ENCODE data around the gene CEP83.

Gene CEP83

DNA sequence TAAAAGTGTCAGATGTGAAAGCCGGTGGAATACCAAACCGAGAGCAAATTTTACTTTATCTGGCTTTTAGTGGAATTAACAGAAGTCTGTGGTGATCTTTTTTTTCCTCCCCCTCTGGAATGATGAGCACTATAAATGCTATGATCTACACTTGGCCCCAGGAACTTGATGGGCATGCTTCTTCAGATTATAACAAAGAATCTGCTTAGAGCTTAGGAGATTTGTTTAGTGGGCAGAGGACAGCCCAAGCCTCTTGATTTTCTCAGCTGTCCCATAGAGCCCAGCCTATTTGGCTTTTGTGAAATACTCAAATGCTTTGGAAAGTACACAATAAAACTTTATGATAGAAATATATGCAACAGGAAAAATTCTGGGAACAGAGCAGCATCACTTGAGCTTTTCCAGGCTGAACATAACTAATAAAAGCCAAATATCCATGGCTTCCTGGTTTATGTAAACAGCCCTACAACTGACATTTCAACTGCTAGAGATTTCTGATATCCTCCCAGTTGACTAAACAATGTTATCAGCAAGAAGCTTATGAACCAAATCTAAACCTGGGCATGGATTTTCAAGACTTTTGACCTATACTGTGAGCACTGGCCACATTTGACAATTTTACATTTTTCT lies 161.7 kb downstream of the CEP83 start:
- no peak for DNase-seq

DNA sequence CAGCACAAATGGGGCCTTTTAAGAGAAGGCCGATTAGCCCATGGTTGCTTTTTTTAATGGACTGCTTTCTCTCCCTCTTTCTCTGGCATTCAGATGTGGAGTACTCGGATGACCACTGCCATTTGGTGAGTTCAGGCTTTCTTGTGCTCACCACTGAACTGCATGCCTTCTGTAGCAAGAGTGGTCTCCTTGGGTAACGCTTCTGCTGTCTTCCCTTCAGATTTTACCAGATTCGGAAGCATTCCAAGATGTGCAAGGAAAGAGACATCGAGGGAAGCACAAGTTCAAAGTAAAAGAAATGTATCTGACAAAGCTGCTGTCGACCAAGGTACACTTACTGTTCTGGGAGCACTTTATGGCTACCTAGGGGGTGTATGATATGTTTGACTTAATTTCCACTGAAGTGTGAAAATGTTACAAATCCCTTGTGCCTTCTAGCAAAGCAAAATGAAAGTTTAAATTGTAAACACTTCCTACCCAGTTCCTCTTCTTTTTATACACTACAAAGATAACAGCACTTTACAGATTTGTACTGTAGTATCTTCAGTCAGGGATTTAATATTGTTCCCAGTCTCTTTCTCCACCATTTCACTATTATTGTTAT lies 162.5 kb downstream of the CEP83 start:
- no peak for DNase-seq

GRCh38 chr12:94290353-94290752 lies 169.3 kb downstream of the CEP83 start:
- DNase-seq: no peak

DNA sequence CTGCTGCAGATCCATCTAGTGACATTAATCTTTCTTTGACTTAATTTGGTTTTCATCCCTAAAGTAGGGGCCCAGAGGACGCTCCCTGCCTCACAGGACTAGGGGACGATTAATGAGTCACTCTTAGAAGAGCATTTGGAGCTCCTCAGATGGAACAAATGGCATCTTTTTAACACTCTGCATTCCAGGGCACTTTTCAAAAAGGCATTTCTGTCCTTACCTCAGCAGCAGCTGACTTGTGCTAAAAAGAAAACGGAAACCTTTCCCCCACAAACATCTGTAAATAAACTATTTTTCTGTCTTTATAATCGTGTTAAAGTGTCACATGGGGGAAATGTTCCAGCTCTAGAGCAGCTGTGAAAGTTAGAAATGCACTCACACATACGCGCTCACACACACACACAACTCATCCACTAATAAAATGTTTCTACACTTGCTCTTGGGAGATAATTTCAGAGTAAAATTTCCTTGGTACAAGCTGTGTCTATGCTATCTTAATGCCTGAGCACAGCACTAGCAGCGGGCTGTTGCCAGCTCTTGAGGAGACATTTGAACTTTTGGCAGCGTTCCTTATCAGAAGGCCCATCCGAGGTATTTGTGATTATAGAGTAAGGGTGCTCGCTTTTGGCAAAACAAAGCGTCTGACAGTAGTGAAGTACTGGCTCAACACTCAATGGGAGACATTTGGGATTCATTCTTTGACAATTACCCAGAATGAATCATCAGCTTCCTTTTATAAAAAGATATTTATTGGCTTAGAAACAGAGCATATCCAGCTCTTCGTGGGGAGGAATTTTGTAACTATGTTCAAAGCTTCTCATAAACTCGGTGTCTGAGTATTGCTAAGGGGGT lies 170.0 kb downstream of the CEP83 start:
- no peak for DNase-seq

DNA sequence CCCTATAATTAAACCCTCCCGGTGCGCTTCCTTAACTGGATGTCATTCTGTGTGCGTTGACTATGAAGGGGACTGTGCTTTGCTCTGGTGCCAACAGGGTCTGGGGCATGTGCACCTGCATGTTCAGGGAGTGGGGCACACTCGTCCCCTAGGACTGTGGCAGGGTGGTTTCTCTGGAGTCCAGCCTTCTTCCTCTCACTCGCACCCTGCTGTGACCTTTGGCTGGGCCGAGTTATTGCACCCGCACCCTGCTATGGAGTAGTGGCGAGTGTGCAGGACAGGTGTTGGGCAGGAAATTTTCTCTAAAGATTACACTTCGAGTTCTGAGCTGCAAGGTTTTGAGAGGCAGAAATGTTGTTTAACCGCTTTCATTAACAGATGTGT lies 172.4 kb downstream of the CEP83 start:
- DNase-seq: no peak

DNA sequence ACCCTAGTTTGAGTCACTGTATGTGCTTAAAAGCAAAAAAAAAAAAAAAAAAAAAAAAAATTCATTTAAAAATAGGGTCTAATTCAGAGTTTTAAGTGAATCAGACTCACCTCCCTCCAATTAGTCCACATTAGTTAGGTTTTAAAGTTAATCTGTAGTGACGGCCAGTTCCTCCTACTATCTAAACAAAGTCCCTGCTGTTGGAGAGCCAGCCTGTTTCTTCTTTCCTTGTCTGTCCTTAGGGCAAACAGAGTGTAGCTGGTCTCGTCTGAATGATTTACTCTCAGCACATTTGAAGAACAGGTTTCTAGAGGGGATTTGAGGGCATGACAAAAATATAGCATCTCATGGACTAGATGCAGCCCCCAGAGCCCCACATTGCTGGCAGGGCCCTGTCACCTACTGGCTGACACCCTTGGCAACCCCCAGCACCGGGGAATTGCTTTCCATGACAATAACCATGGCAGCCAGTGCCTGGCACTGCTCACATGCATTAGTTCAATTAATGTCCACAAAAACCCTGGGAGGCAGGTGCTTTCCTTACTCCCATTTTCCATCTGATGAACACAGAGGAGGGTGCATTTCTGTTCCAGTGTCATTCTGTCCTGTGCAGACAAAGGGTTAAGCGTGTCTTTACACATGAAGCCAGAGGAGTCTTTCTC lies 173.0 kb downstream of the CEP83 start:
- DNase-seq: no peak

DNA sequence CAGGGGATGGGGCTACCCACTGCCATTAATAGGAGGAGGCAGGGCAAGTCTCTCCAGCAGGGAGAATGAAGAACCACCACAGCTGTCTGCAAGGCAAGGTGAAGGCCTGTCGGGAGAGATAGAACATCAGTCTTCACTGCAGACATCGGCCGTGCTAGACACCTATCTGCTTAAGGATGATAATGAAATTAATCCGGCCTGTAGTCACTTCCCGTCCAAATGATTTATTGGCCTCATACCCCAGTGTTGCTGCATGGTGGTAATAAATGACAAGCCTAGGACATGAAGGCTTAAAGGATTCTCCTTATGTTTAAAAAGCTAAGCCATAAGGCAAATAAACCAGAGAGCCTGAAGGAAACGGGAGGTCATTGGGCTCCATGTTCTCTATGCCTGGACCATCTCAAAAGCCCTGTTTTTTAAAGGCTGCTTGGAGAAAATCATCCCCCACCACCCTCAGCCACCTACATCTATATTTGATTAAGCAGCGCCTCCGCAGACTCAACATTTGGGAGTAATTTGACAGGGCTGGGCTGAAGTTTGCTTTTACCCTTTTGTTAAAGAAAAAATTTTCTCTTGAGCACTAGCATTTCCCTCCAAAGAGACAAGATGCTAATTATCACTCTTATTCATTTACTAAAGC lies 173.6 kb downstream of the CEP83 start:
- DNase-seq: no peak

DNA sequence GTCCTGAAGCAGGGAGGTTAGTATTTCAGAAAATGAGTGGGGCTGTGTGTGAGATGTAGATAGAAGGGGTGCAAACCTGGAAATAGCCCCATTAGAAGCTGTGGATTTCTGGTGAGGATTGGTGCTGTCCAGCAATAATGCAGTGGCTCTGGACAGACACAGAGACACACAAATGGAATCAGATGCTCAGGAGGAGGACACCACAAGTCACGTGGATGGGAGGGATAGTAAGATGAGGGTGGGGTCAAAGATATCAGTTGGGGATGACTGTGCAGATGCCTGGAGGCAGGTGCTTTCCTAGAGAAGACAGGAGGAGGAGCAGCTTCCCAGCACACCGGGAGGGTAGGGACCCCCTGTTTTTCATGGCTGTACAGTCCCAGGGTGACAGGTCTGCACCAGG lies 174.8 kb downstream of the CEP83 start:
- DNase-seq: no peak

DNA sequence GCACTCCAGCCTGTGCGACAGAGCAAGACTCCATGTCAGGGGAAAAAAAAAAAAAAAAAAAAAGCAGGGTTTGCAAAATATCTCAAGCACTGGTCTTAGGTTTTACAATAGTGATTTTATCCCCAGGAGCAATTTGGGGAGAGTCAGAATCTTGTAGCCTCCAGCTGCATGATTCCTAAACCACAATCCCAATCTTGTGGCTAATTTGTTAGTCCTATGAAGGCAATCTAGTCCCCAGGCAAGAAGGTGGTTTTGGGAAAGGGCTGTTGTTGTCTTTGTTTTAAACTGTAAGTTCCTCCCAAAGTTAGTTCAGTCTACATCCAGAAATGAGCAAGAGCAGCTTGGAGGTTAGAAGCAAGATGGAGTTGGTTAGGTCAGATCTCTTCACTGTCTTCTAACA lies 175.6 kb downstream of the CEP83 start:
- no peak for DNase-seq

DNA sequence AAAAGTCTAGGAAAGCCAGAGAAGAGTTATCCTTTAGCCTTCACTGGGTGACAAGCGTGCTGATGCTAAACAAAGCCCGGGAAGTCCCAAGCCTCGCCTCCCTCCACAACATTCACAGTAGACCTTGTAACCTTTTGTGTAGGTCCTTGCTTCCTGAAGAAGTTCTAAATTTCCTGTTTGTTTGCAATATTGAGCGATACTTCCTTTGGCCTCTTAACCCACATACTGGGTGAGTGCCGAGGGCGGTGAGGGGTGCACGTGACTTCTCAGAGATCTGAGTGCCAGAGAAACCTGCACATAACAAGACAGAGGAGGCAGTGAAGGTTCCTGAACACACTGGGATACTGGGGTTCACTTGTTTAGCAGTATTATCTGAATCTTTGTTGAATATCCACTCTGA lies 177.0 kb downstream of the CEP83 start:
- DNase-seq: no peak

GRCh38 chr12:94280063-94280462 lies 179.6 kb downstream of the CEP83 start:
- no peak for DNase-seq

DNA sequence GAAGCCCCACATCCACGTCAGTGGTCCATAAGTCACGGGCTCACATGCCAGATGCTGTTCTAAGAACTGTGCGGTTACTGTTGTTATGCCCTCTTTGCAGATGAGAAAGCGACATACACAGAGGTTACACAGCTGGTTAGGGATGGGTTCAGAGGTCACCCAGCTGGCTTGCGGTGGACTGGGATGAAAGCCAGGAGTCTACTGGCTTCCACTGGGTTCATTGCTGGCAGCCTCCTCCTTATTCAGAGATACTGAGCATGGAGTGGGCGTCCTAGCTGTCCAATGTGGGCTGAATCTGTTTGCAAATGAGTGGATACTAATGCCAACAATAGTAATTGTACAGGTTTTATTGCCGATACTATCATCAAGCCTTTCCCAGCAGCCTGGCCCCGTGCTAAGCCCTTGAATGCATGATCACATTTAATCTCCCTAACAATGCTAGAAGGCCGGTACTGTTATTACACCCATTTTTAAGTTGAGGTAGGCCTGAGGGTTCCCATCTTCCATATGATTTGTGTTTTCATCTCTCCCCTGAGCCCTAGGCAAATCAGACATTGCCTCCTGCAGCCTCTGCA lies 182.2 kb downstream of the CEP83 start:
- DNase-seq: no peak

DNA sequence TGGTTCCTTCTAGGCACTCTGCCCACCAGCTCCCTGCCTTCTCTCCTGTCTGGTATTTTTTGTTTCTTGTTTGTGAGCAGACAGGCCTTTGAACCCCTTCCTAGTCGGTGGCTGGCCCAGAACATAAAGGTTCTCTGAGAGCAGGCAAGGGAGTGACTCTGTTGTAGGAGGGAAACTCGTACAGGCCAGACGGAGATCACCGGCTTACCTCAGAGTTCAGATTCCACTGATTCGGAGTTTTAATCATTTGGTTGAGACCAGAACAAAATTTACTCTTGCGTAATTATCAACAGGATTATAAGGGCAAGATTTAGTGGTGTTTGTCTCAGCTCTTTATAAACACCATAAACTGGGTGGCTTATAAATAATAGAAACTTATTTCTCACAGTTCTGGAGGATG lies 182.9 kb downstream of the CEP83 start:
- DNase-seq: no peak

DNA sequence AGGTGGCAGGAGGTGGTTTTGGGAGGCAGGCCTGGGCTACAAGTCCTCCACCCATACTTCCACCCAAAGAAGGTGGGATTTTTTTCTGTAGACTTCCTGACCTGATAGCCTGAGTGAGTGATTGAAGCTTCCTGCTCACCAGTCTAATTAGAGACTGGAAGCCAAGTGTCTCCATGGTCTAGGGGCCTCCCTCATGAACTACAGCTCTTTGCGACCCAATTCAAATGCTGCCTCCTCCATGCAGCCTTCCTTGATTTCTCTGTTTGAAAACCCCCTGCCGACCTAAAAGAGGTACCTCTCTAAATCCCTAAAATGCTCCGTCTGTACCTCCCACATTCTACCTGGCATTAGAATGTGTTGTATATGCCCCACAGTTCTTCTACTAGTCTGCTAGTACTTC lies 186.4 kb downstream of the CEP83 start:
- DNase-seq: no peak

- DNase-seq: no peak
These were observed 187.4 kb downstream of the CEP83 start for GRCh38 chr12:94272280-94272679.

DNA sequence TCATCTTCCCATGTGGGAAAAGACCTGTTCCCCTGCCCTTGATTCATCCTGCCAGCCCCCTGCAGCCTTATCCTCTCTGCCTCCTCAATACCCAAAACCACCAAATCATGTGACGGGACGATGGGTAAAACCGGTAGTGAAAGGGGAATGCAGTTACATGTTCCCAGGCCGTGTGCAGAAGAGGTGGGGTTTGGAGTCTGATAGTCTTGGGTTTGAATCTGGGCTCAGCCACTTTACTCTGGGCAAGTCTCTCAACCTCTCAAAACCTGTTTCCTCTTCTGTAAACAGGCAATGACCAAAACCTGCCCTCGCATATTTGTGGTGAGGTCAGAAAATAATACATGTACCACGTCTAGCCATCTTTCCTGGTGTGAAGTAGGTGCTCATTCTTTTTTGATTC lies 188.3 kb downstream of the CEP83 start:
- DNase-seq: no peak

GRCh38 chr12:94269316-94269999 lies 190.2 kb downstream of the CEP83 start:
- DNase-seq: no peak

GRCh38 chr12:94267921-94268471 lies 191.7 kb downstream of the CEP83 start:
- no peak for DNase-seq

DNA sequence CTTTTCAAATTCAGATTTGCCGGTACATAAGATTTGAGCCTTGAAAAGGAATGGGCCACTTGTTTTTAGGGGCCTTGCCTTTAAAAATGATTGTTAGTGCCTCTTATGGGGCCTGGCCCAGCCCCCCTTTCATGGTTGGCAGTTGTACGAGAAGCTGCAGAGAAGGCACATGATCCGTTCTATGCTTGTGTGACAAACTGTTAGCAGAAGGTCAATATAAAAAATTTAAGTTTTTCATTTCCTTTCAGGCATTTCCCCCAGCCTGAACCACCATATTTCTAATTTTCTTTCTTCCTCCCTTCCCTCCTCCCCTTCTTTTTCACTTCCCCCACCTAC lies 192.2 kb downstream of the CEP83 start:
- DNase-seq: no peak

DNA sequence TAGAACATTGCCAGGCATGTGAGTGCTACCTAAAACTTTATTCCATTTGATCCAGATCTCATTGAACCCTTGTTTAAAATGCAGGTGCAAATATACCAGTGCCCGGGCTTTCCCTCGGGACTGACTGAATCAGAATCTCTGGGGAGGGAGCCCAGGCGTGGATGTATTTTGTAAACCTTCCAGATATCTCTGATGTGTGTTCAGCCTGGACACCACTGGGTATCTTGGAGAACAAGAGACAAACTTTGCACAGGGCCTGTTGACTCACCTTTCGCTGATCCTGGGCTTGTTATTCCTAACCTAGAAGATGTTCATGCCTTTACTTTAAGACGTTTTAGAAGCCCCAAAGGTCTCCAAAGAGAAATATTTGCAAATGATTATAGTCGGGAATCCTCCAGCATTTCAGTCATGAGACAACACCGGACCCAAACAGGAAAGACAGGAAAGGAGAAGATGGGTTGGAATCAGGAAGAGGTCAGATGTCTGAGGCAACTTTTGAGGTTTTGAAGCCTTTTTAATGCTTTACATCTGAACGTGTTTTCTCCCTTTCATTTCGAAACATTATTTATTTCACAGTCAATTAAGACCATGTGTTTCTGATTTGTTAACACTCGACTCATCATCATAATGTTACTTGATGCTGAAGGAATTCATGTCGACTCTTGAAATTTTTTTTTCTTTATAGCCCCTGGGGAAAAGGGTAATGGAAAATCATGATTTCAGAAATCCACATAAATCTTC lies 192.7 kb downstream of the CEP83 start:
- DNase-seq: no peak
